ENCODE measurements around the gene KRTAP1-5.

The KRTAP1-5 gene

DNA sequence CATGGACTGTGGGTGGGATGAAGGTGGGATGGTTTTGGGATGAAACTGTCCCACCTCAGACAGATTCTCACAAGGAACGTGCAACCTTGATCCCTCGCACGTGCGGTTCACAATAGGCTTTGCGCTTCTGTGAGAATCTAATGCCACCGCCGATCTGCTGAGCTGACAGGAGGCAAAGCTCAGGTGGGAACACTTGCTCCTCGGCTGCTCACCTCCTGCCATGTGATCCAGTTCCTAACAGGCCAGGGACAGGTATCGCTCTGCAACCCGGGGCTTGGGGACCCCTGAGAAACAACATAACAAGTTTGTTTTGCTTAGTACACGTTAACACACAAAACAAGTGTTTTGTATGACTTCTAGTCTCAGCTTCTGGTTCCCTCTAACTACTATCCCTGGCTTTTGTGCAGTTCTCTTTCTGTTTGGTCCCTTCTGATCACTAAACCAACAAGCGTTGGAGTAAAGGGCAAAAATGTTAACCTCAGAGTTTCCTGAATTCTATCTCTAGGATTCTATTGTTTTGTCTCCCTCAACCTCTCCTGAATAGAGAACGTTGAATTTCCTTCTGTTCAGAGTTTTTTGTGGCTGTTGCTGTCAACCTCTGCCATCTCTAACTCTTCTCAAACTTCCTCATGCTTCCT, 10.3 kb downstream of the KRTAP1-5 start:
- Histone ChIP-seq H3K36me3 (ENCODE audit: control insufficient read depth, insufficient read depth, low read length) (no peaks in the 10 kb centered on the region), H3K4me3 (ENCODE audit: low read depth, low read length) (no peak overlapping the region), H3K9me3 (ENCODE audit: control insufficient read depth, insufficient read depth, low read length) (no peaks in the 10 kb centered on the region; the same call in 1 of the 2 replicates), H3K27me3 (ENCODE audit: control insufficient read depth, insufficient read depth, low read length) (no peaks in the 10 kb centered on the region), H3K27ac (ENCODE audit: low read depth, low read length) (no peak overlapping the region), H3K4me1 (ENCODE audit: control insufficient read depth, insufficient read depth, low read length) (no peaks in the 10 kb centered on the region), H3K9ac (ENCODE audit: low read depth, low read length) (no peak overlapping the region)

DNA sequence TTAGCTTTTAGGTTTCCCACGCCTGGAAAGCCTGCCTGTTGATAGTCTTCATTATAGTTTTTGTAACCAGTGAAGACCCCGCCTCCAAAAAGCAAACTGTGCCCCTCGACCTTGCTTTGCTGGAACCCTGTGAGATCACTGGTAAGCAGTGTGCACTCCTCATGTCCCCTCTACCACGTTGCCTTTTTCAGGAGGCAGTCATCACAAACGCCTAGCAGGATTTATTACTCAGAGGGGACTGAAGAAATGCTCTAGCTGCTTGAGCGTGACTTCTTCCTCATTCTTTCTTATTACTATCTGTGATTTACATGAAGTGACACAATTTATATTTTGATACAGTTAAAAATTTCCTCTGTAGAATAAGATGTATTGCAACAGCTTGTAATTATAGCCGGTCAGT, 11.6 kb downstream of the KRTAP1-5 start:
- no peak overlapping the region for H3K9ac ChIP-seq (ENCODE audit: low read depth, low read length)
- H3K27ac ChIP-seq (ENCODE audit: low read depth, low read length) = no peak overlapping the region
- no peaks in the 10 kb centered on the region for H3K4me1 ChIP-seq (ENCODE audit: control insufficient read depth, insufficient read depth, low read length)
- no peaks in the 10 kb centered on the region for H3K27me3 ChIP-seq (ENCODE audit: control insufficient read depth, insufficient read depth, low read length)
- H3K4me3 ChIP-seq (ENCODE audit: low read depth, low read length) = no peak overlapping the region
- no peaks in the 10 kb centered on the region for H3K9me3 ChIP-seq (ENCODE audit: control insufficient read depth, insufficient read depth, low read length)
- H3K36me3 ChIP-seq (ENCODE audit: control insufficient read depth, insufficient read depth, low read length) = no peaks in the 10 kb centered on the region

DNA sequence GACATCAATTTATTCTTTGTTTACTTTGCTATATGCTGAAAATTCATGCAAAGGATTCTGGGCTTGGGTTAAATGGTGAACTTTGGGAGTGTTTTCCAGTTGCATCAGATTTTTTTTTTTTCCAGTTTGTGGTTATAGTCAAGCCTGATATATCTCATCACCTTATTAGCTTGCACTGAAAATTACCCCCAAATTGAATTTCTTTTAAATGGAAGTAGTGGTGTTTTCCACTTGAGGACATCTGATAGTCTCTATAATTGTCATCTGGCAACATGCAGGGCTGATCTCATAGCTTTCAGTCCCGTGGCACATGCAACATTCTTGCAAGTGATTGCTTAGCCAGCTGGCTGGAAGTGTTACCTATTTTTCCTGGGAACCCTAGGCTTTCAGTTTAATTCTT, 13.4 kb downstream of the KRTAP1-5 start:
- Histone ChIP-seq H3K9ac (ENCODE audit: low read depth, low read length) (no peak overlapping the region), H3K4me1 (ENCODE audit: control insufficient read depth, insufficient read depth, low read length) (peaks cover 14% of the 10 kb centered on the region), H3K27ac (ENCODE audit: low read depth, low read length) (no peak overlapping the region), H3K4me3 (ENCODE audit: low read depth, low read length) (no peak overlapping the region), H3K27me3 (ENCODE audit: control insufficient read depth, insufficient read depth, low read length) (no peaks in the 10 kb centered on the region), H3K9me3 (ENCODE audit: control insufficient read depth, insufficient read depth, low read length) (no peaks in the 10 kb centered on the region), H3K36me3 (ENCODE audit: control insufficient read depth, insufficient read depth, low read length) (no peaks in the 10 kb centered on the region)

DNA sequence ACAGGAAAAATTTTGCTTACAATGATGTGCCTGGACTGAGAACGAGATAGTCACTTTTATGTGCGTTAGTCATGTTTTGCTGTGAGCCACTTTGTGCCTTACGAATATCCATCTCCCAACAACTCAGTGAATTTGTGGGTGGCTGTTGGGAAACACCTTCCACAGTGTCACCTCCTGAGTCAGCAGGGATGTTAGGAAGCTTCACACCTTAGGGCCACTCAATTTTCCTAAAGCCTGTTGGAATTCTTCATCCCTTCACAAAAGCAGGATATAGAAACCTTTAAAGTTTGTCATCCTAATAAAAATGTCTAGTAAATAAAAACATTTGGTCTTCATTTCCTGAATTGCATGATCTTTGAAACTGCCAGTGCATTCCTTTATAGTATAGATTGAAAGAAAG, 13.8 kb downstream of the KRTAP1-5 start:
- H3K27ac ChIP-seq (ENCODE audit: low read depth, low read length) = no peak overlapping the region

GRCh38 chr17:41012326-41013120, 14.5 kb downstream of the KRTAP1-5 start:
- Histone ChIP-seq H3K27ac (ENCODE audit: low read depth, low read length) (no peak overlapping the region), H3K4me3 (ENCODE audit: low read depth, low read length) (no peak overlapping the region), H3K36me3 (ENCODE audit: control insufficient read depth, insufficient read depth, low read length) (no peaks in the 10 kb centered on the region)

More for the DNA sequence above, 13.8 kb downstream of the KRTAP1-5 start:
- H3K36me3 ChIP-seq (ENCODE audit: control insufficient read depth, insufficient read depth, low read length) = no peaks in the 10 kb centered on the region
- H3K9ac ChIP-seq (ENCODE audit: low read depth, low read length) = no peak overlapping the region
- no peak overlapping the region for H3K4me3 ChIP-seq (ENCODE audit: low read depth, low read length)
- H3K9me3 ChIP-seq (ENCODE audit: control insufficient read depth, insufficient read depth, low read length) = no peaks in the 10 kb centered on the region
- H3K4me1 ChIP-seq (ENCODE audit: control insufficient read depth, insufficient read depth, low read length) = peaks cover 16% of the 10 kb centered on the region
- H3K27me3 ChIP-seq (ENCODE audit: control insufficient read depth, insufficient read depth, low read length) = no peaks in the 10 kb centered on the region

GRCh38 chr17:41010441-41010840, 16.6 kb downstream of the KRTAP1-5 start:
- Histone ChIP-seq H3K36me3 (ENCODE audit: control insufficient read depth, insufficient read depth, low read length) (no peaks in the 10 kb centered on the region), H3K9me3 (ENCODE audit: control insufficient read depth, insufficient read depth, low read length) (no peaks in the 10 kb centered on the region), H3K4me3 (ENCODE audit: low read depth, low read length) (no peak overlapping the region), H3K4me1 (ENCODE audit: control insufficient read depth, insufficient read depth, low read length) (peaks cover 16% of the 10 kb centered on the region), H3K27me3 (ENCODE audit: control insufficient read depth, insufficient read depth, low read length) (no peaks in the 10 kb centered on the region), H3K27ac (ENCODE audit: low read depth, low read length) (no peak overlapping the region), H3K9ac (ENCODE audit: low read depth, low read length) (no peak overlapping the region)

More at GRCh38 chr17:41012326-41013120, 14.5 kb downstream of the KRTAP1-5 start:
- Histone ChIP-seq H3K4me1 (ENCODE audit: control insufficient read depth, insufficient read depth, low read length) (peaks cover 16% of the 10 kb centered on the region), H3K27me3 (ENCODE audit: control insufficient read depth, insufficient read depth, low read length) (no peaks in the 10 kb centered on the region), H3K9ac (ENCODE audit: low read depth, low read length) (no peak overlapping the region), H3K9me3 (ENCODE audit: control insufficient read depth, insufficient read depth, low read length) (no peaks in the 10 kb centered on the region)

- H3K4me3 ChIP-seq (ENCODE audit: low read depth, low read length) = no peak overlapping the region
- no peaks in the 10 kb centered on the region for H3K27me3 ChIP-seq (ENCODE audit: control insufficient read depth, insufficient read depth, low read length)
- H3K4me1 ChIP-seq (ENCODE audit: control insufficient read depth, insufficient read depth, low read length) = peaks cover 16% of the 10 kb centered on the region
- no peaks in the 10 kb centered on the region for H3K9me3 ChIP-seq (ENCODE audit: control insufficient read depth, insufficient read depth, low read length)
- H3K36me3 ChIP-seq (ENCODE audit: control insufficient read depth, insufficient read depth, low read length) = no peaks in the 10 kb centered on the region
- no peak overlapping the region for H3K27ac ChIP-seq (ENCODE audit: low read depth, low read length)
- no peak overlapping the region for H3K9ac ChIP-seq (ENCODE audit: low read depth, low read length)
Observed at GRCh38 chr17:41009936-41010335, 17.1 kb downstream of the KRTAP1-5 start.

DNA sequence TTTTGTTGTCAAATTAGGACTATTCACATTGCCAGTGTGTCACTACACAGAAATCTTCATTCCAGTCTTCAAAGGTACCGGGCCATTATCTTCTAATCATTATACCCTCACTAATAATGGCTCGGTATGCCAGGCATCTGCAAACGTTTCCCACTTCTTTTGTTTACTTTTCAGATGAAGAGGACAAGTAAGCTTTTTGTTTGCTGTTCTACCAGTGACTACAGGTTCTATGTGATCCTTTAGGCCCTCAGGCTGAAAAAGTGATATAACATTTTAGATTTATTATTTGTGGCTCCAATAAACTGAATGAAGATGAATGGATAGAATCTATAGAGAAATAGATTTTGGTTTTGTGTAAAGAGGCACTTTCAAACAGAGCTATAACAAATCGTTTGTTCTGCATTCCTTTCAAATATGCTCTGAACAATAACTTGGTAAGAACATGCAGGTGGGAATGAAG, 17.7 kb downstream of the KRTAP1-5 start:
- no peaks in the 10 kb centered on the region for H3K27me3 ChIP-seq (ENCODE audit: control insufficient read depth, insufficient read depth, low read length)
- H3K9me3 ChIP-seq (ENCODE audit: control insufficient read depth, insufficient read depth, low read length) = no peaks in the 10 kb centered on the region
- H3K27ac ChIP-seq (ENCODE audit: low read depth, low read length) = peak overlapping the region; percentile 16
- no peak overlapping the region for H3K4me3 ChIP-seq (ENCODE audit: low read depth, low read length)
- no peak overlapping the region for H3K9ac ChIP-seq (ENCODE audit: low read depth, low read length)
- no peaks in the 10 kb centered on the region for H3K36me3 ChIP-seq (ENCODE audit: control insufficient read depth, insufficient read depth, low read length)
- H3K4me1 ChIP-seq (ENCODE audit: control insufficient read depth, insufficient read depth, low read length) = peaks cover 16% of the 10 kb centered on the region

DNA sequence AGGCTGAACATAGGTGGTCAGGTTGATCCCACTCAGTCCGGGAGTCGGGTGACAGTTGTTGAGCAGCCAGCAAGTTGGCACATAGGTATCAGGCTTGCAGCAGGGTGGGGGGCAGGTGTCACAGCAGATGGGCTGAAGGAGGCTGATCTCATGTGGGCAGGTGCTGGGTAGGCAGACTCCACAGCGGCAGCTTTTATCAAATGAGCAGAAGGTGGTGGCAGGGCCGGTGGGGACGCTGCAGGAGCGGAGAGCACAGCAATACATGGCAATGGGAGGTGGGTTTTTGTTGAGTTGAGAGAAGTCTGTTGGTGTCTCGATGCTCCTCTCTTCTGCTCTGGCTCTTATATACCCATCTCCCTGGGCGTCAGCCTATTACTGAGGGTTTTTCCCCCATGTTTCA, 18.2 kb downstream of the KRTAP1-5 start, which contains the start of gene KRTAP3-1:
Gene KRTAP3-1, minus strand, starts transcription at position 318 of the 400 bp plus-strand sequence. Its CDS starts 54 bp downstream, at position 264.
- peak within 1 kb of the TSS; percentile 16 for H3K27ac ChIP-seq (ENCODE audit: low read depth, low read length)

GRCh38 chr17:41004397-41004796, 22.6 kb downstream of the KRTAP1-5 start:
- Histone ChIP-seq H3K36me3 (ENCODE audit: control insufficient read depth, insufficient read depth, low read length) (no peaks in the 10 kb centered on the region), H3K4me1 (ENCODE audit: control insufficient read depth, insufficient read depth, low read length) (peaks cover 14% of the 10 kb centered on the region), H3K27me3 (ENCODE audit: control insufficient read depth, insufficient read depth, low read length) (no peaks in the 10 kb centered on the region), H3K27ac (ENCODE audit: low read depth, low read length) (no peak overlapping the region), H3K9me3 (ENCODE audit: control insufficient read depth, insufficient read depth, low read length) (no peaks in the 10 kb centered on the region), H3K4me3 (ENCODE audit: low read depth, low read length) (no peak overlapping the region), H3K9ac (ENCODE audit: low read depth, low read length) (no peak overlapping the region)

More for the DNA sequence above, 18.2 kb downstream of the KRTAP1-5 start, which contains the start of gene KRTAP3-1:
- H3K4me1 ChIP-seq (ENCODE audit: control insufficient read depth, insufficient read depth, low read length) = peaks cover 16% of the 10 kb centered on the region
- H3K9ac ChIP-seq (ENCODE audit: low read depth, low read length) = no peak within 1 kb of the TSS
- no peaks in the 10 kb centered on the region for H3K36me3 ChIP-seq (ENCODE audit: control insufficient read depth, insufficient read depth, low read length)
- no peaks in the 10 kb centered on the region for H3K9me3 ChIP-seq (ENCODE audit: control insufficient read depth, insufficient read depth, low read length)
- no peak within 1 kb of the TSS for H3K4me3 ChIP-seq (ENCODE audit: low read depth, low read length)
- H3K27me3 ChIP-seq (ENCODE audit: control insufficient read depth, insufficient read depth, low read length) = no peaks in the 10 kb centered on the region

DNA sequence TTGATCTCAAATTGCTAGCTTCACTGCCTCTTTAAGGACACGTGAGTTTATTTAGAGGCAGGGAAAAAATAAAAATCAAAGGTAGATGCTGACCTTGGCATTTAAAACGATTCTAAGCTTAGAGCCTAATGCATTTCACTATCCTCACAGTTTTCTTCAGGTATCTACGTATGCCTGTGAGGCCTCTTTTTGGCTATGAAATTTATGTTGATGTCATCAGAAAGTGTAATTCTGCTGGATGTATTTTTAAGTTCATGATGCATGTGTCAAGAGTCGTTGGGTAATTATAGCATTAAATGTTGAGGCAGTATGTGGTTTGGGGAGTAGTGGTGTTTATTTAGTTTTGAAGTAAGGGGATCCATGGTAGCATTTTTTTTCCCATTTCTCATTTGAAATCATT, 23.1 kb downstream of the KRTAP1-5 start:
- no peaks in the 10 kb centered on the region for H3K27me3 ChIP-seq (ENCODE audit: control insufficient read depth, insufficient read depth, low read length)
- H3K4me3 ChIP-seq (ENCODE audit: low read depth, low read length) = no peak overlapping the region
- H3K9me3 ChIP-seq (ENCODE audit: control insufficient read depth, insufficient read depth, low read length) = no peaks in the 10 kb centered on the region
- no peaks in the 10 kb centered on the region for H3K36me3 ChIP-seq (ENCODE audit: control insufficient read depth, insufficient read depth, low read length)
- H3K27ac ChIP-seq (ENCODE audit: low read depth, low read length) = no peak overlapping the region
- H3K4me1 ChIP-seq (ENCODE audit: control insufficient read depth, insufficient read depth, low read length) = peaks cover 9% of the 10 kb centered on the region; the same call in 1 of the 2 replicates
- no peak overlapping the region for H3K9ac ChIP-seq (ENCODE audit: low read depth, low read length)

Data from HUES48 (cell line).